Activated T-cell treated with anti-CD3 and anti-CD28 coated beads for 1 hour (primary cell): ENCODE measurements around the gene KIAA0232.
"Not testable (repeated sequence)": the region's sequence is repeated elsewhere in the genome, so short reads cannot be mapped to it uniquely, and the experiment has no call there.

Experiments used
- DNase-seq: peaks from one replicate; pipeline ENCODE4 v3.0.0-alpha.2; 2020; ENCODE audit warnings: low read depth

Gene KIAA0232

DNA sequence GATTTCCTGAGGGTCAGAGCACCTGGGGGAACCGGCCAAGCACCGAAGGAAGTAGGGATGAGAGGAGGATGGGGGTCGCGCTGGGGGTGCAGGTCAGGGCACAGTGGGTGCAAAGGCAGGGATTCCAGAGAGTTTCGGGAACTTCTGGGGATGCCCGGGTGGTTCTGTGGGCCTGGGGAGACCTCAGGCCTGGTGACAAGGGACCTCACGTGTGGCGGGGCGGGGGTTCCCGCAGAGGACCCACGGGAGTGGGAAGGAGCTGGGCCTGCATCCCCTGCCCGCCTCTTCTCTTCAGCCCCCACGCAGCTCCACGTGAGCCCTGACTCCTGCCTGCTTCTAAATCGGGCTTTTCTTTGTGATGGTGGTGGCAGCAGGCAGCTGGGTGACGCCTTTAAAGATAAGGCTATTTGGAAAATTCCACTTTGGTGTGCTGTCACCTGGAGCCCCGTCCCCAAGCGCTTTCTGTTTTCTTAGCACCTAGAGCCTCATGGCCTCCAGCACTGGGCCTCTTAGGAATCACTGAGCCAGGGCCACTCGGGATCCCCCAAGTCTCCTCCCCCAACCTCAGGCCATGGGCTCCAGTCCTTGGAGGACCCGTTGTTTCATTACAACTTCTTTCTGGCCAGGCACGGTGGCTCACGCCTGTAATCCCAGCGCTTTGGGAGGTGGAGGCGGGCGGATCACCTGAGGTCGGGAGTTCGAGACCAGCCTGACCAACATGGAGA lies 120.0 kb downstream of the KIAA0232 start:
- no peak for DNase-seq

DNA sequence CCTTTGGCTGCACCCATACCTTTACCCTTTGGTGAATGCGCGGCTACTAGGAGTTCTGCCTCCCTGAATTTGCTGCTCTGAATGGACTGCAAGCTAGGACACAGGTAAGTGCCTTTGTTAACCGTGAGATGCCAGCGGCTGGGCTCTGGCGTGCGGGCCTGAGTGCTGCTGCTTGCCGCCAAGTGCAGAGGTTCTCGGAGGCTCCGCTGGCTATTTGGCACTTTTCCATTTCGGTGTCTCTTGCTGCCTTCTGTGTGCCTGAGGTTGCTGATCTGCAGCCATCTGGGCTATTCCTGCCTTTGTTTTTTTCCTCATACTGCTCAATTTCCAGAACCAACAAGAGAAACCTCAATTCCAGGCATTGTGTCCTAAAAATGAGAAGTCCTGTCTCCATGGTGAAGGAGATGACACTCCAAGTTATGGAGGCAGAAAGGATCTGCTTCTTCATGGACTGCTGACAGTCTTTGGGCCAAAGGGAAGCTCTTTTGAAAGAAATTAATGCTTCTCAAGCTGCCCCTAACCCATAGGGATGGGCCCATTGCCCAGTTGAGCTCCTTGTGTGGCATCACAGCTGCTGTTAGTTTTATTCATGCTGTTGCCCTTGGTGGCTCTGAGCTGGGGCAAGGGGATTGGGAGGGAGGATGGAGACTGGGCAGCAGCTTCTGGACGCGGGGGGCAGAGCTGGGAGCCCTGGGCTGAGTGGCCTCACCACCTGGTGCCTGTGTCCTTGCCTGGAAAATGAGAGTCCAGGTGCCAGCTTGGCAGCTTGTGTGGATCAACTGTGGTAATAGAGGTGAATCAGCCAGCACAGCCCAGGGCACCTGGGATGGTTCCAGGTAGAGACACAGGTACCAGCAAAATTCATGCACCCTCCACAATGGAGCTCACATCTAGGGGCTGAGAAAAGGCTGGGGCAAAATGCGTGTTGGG lies 123.3 kb downstream of the KIAA0232 start:
- DNase-seq: no peak

DNA sequence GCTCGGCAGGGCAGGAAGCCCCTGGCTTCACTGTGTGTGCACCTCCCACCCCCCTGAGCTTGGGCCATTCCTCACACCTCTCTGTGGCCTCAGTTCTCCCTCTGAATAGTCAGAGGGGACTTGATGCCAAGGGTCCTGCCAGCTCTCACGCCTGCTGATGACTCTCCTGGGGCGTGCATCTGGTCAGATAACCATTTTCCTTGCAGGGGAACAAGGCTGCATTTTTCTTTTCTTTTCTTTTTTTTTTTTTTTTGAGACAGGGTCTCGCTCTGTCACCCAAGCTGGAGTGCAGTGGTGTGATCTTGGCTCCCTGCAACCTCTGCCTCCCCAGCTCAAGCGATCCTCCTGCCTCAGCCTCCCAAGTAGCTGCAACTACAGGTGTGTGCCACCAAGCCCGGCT lies 124.0 kb downstream of the KIAA0232 start:
- DNase-seq: not testable (repeated sequence)

DNA sequence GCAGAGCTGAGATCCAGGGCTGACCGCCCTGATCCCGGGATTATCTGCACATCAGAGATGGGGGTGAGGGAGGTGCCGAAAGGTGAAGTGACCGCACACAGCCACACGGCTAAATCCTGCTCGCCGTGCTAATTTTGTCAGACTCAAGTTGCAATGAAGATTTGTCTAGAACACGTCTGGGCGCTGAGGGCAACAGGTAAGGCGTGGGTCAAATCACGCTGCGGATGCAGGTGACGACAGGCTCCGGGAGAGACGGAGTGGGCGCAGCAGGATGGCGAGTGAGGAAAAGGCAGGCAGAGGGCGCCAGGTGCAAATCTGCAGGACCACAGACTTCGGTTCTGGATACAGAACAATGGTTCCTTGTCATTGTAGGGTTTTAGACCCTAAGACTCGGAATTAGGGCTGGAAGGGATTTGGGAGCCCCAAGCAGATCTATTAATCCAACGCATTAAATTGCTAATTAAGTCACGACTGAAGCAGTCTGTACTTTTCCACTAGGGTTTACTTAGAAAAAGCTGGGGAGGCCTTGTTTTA lies 125.2 kb downstream of the KIAA0232 start:
- no peak for DNase-seq

DNA sequence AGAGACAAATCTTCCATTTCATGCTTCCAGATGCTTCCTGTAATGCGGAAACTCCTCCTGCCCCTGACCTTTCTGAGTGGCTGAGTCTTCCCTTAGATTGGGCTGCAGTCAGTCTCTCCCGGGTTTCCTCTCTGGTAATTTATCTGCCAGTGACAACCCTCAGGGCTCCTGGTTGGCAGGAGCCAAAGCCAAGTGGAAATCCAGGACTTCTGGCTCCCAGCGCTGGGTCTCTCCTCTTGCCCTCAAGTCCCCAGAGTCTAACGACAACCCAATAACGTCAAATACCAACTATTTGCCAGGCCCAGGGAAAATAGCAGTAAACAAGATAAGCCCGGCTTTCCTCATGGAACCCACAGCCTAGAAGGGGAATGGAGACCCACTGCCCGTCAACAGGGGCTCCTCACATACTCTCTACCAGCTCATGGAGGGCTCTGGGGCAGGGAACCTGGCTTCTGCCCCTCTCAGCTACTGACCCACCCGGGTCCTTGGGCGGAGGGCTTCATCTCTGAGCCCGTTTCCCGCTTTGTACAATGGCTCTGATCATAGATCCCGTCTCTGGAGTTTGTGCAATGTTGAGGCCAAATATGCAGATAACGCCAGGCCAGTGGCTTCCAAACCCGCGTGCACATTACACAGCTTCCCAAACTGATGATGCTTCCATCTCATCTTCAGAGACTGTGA lies 126.0 kb downstream of the KIAA0232 start:
- DNase-seq: no peak

- peak; percentile 82 for DNase-seq
These were observed 126.8 kb downstream of the KIAA0232 start, which contains the start of gene TBC1D14 for GRCh38 chr4:6909113-6909969. Gene TBC1D14, plus strand, starts transcription at chr4:6909826. Its CDS starts 13,564 bp downstream, at chr4:6923390.

DNA sequence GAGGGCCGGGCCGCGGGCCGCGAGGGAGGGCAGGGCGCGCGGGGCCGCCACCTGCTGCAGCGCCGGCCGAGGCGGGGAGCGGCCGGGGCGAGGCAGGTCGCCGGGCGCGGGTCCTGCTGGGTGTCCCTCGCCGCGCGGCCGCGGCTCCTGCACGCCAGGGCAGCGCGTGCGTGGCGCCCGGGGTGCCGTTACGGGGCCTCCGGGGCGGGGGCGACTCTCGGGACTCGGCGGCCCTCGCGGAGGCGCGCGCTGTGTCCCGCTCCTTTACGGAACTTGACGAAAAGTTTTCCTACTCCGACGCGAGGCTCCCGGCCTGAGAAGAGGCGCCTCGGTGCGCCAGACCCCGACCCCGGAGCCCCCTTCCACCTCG lies 127.4 kb downstream of the KIAA0232 start:
- DNase-seq: no peak

DNA sequence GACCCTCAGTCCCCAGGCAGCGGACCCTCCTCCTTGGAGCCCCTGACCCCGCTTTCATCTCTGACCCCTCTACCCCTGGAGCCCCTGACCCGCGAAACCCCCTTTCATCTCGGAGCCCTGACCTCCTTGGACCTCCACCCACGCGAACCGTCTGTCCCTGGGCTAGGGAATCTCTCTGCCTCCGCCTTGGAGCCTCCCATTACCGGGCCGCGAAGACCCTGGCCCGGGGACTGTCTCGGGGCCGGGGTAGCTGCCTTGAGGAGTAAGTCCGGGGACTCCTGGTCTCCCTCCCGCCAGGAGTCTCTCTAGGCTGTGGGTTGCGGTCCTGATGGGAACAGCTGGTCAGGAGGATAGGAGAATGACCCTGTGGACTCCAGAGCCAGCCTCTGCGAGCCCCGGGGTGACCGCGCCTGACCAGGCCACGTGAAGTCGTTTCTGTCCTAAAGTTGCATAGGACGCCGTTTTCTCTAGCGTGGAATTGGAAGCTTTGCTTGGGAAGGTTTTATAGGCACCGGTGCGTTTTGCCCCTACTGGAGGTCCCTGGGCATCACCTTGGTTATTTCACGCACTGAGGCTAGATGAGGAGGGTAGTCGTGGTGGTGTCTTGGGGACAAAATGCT lies 127.9 kb downstream of the KIAA0232 start:
- no peak for DNase-seq

GRCh38 chr4:6910960-6911874 lies 128.7 kb downstream of the KIAA0232 start:
- no peak for DNase-seq

DNA sequence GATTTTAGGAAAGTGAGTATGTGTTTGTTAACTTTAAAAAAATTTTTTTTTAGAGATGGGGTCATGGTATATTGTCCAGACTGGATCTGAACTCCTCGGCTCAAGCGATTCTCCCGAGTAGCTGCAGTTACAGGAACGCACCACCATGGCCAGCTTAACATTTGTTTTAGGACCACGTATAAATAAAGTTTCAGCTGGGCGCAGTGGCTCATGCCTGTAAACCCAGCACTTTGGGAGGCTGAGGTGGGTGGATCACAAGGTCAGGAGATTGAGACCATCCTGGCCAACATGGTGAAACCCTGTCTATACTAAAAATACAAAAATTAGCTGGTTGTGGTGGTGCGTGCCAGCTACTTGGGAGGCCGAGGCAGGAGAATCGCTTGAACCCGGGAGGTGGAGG lies 129.4 kb downstream of the KIAA0232 start:
- not testable (repeated sequence) for DNase-seq

- DNase-seq: no peak
These were observed 129.9 kb downstream of the KIAA0232 start for GRCh38 chr4:6912441-6912840.

- DNase-seq: no peak
These were observed 130.9 kb downstream of the KIAA0232 start for GRCh38 chr4:6913350-6913905.

GRCh38 chr4:6914448-6914847 lies 131.9 kb downstream of the KIAA0232 start:
- no peak for DNase-seq

DNA sequence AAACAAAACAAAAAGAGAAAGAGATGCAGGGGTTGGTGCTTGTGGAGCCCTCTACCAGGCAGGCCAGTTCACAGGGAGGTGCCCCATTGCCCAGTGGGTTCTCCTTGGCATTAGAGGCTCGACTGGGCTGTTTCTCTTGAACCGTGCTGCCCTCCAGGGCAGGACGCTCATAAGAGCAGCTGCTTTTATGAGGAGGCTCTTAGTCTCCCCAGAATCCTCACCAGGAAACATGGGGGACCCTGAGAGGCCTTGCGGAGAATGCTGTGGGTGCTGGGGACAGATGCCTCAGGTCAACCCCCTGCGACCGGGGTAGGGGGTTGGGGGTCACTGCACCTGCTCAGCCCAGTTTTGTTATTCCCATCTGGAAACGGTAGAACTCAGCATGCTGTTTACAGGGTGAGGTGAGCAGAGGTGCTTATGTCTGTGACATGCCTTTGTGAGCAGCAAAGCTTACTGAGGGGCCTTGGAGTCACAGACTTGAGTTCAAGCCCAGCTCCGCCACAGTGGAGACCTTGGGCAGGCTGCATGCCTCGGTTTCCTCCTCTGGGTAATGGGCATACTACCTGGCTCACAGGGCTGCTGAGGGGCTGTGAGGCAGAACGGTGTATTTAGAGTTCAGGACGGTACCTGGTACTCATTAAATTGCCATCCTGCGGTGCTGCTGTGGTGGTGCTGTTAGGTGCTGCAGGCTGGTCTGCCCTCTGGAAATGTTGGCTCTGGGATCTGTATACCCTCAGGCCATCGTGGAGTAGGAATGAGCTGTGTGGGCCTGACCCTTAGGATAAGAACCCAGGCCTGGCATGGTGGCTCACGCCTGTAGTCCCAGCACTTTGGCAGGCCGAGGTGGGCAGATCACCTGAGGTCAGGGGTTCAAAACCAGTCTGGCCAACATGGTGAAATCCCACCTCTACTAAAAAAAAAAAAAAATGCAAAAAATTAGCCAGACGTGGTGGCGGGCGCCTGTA lies 132.8 kb downstream of the KIAA0232 start:
- no peak for DNase-seq

DNA sequence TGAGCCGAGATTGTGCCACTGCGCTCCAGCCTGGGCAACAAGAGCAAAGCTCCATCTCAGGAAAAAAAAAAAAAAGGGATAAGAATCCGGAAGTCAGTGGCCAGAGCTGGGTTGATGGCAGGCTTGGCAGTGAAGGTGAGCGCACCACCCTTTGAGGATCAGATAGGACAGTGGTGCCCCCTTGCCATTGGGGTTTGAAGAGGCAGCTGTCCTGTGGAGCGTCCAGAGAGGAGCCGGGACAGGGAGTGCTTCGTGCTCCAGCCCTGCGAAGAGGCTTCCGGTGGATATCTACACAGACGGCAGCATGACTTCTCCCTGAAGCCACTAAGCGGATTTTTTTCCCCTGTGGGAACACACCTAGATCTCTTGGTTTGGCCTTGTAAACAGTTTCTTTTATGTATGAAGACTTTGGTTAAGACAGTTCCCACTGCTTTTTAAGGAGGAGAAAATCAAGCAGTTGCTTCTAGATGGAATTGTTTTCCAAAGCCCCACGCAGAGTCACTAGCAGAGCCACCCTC lies 133.6 kb downstream of the KIAA0232 start:
- DNase-seq: no peak

- peak; percentile 40 for DNase-seq
These were observed 134.3 kb downstream of the KIAA0232 start for GRCh38 chr4:6916587-6917460.
